Smooth muscle cell (in vitro differentiated cells): Measurements from ENCODE around the gene TAS2R4. TPM values are rescaled to one million over a fixed set of nuclear protein-coding genes. Genes with fewer than 3 reads are reported as not detected.
A peak's percentile ranks its signal among the peaks of the same experiment; 100 is the strongest.

Experiments
- DNase-seq: peaks from one replicate; lab custom pipeline; 2025; ENCODE audit not compliant: unreplicated experiment; lab: John Stamatoyannopoulos, UW
- H2AFZ ChIP-seq: fragments of 200-600 bp; sonication (generic); 2 replicates; pipeline ENCODE4 v1.6.0; 2016; ENCODE audit warnings: antibody characterized with exemption, low read depth, mild to moderate bottlenecking
- H3F3A ChIP-seq: fragments of 200-600 bp; sonication (generic); 2 replicates; pipeline ENCODE4 v1.6.0; 2017; ENCODE audit warnings: antibody characterized with exemption, low read depth
- H3K27ac ChIP-seq: fragments of 200-600 bp; sonication (generic); 2 replicates; pipeline ENCODE4 v1.5.1; 2016; ENCODE audit warnings: low read depth, mild to moderate bottlenecking
- H3K27me3 ChIP-seq: fragments of 200-600 bp; sonication (generic); 2 replicates; pipeline ENCODE4 v1.6.1; 2016; ENCODE audit warnings: low read depth, mild to moderate bottlenecking
- H3K36me3 ChIP-seq: fragments of 200-600 bp; sonication (generic); 2 replicates; pipeline ENCODE4 v1.5.1; 2016; ENCODE audit warnings: low read depth
- H3K4me1 ChIP-seq: fragments of 200-600 bp; sonication (generic); 2 replicates; pipeline ENCODE4 v1.5.1; 2016; ENCODE audit warnings: low read depth
- H3K4me2 ChIP-seq: fragments of 200-600 bp; sonication (generic); 2 replicates; pipeline ENCODE4 v1.6.0; 2016; ENCODE audit warnings: mild to moderate bottlenecking
- H3K4me3 ChIP-seq: fragments of 200-600 bp; sonication (generic); 2 replicates; pipeline ENCODE4 v1.5.1; 2016; ENCODE audit warnings: mild to moderate bottlenecking
- H3K79me2 ChIP-seq: fragments of 200-600 bp; sonication (generic); 2 replicates; pipeline ENCODE4 v1.6.0; 2016; ENCODE audit warnings: low read depth, mild to moderate bottlenecking
- H3K9ac ChIP-seq: fragments of 200-600 bp; sonication (generic); 2 replicates; pipeline ENCODE4 v1.6.0; 2016; ENCODE audit warnings: low read depth
- H3K9me3 ChIP-seq: fragments of 200-600 bp; sonication (generic); replicated peaks from 2 replicates; pipeline ENCODE4 v1.5.1; 2016; ENCODE audit warnings: low read depth
- H4K20me1 ChIP-seq: fragments of 200-600 bp; sonication (generic); 2 replicates; pipeline ENCODE4 v1.6.0; 2016; ENCODE audit warnings: low read depth
- CTCF ChIP-seq: fragments of 200-600 bp; sonication (generic); IDR thresholded peaks from 2 replicates; pipeline ENCODE4 v1.5.1; 2017; ENCODE audit warnings: borderline replicate concordance, mild to moderate bottlenecking, antibody characterized with exemption; ENCODE audit not compliant: insufficient read depth, poor library complexity, severe bottlenecking
- WGBS: methylation state at CpG from one replicate; pipeline ENCODE4 v1.1.7; 2016; ENCODE audit warnings: low lambda C conversion rate; 5-methylcytosine and 5-hydroxymethylcytosine counted together
- polyA plus RNA-seq: library from polyadenylated mRNA; unstranded; fragments of >200 nt; fragmentation: Nextera tagmentation; extraction: Ambion mirVana; gene quantifications from 2 replicates; pipeline ENCODE4 v1.2.1, GENCODE V29; 2016
- total RNA-seq: library from RNA; depleted of rRNA; stranded (reverse); fragments of >200 nt; gene quantifications from 2 replicates; pipeline ENCODE4 v1.2.3, GENCODE V29; 2014

The TAS2R4 gene
- total and polyA plus RNA-seq, 2 experiments from 2014 or later, result 1.3 TPM; not detected in 1

GRCh38 chr7:141785706-141786552 is 9.5 kb downstream of the TAS2R4 start:
- DNase-seq, result no peak

GRCh38 chr7:141788296-141788695 is 11.8 kb downstream of the TAS2R4 start:
- no peak overlapping the region for H2AFZ ChIP-seq
- TF ChIP-seq CTCF, result no peak
- no peaks in the 10 kb centered on the region for H3F3A ChIP-seq
- 97% methylated on average over 2 of the region's 2 CpGs for WGBS
- H3K4me3 ChIP-seq, result no peak overlapping the region
- peaks cover 2% of the 10 kb centered on the region for H4K20me1 ChIP-seq
- H3K27ac ChIP-seq, result no peak overlapping the region
- no peak for DNase-seq
- H3K79me2 ChIP-seq, result no peaks in the 10 kb centered on the region
- no peaks in the 10 kb centered on the region for H3K4me1 ChIP-seq
- H3K9me3 ChIP-seq, result no peaks in the 10 kb centered on the region
- H3K4me2 ChIP-seq, result no peak overlapping the region
- H3K27me3 ChIP-seq, result no peaks in the 10 kb centered on the region
- no peak overlapping the region for H3K9ac ChIP-seq
- H3K36me3 ChIP-seq, result no peaks in the 10 kb centered on the region

More at GRCh38 chr7:141785706-141786552, 9.5 kb downstream of the TAS2R4 start:
- H3K4me3 ChIP-seq, result no peak overlapping the region
- no peaks in the 10 kb centered on the region for H3K27me3 ChIP-seq
- WGBS, result 77% methylated on average over 13 of the region's 13 CpGs
- no peaks in the 10 kb centered on the region for H3K79me2 ChIP-seq
- no peak overlapping the region for H3K9ac ChIP-seq
- H3K9me3 ChIP-seq, result no peaks in the 10 kb centered on the region
- H2AFZ ChIP-seq, result no peak overlapping the region
- H3K27ac ChIP-seq, result no peak overlapping the region
- no peaks in the 10 kb centered on the region for H3K36me3 ChIP-seq
- no peaks in the 10 kb centered on the region for H3F3A ChIP-seq
- no peak overlapping the region for H3K4me2 ChIP-seq
- peaks cover 2% of the 10 kb centered on the region for H4K20me1 ChIP-seq
- no peaks in the 10 kb centered on the region for H3K4me1 ChIP-seq
- TF ChIP-seq CTCF, result peak; percentile 70

- Histone ChIP-seq H3K4me1 (no peaks in the 10 kb centered on the region), H3K4me2 (no peak within 1 kb of the TSS), H4K20me1 (peaks cover 2% of the 10 kb centered on the region), H3K9ac (no peak within 1 kb of the TSS), H3K4me3 (no peak within 1 kb of the TSS), H3K27ac (no peak within 1 kb of the TSS), H2AFZ (no peak within 1 kb of the TSS), H3K27me3 (no peaks in the 10 kb centered on the region), H3K79me2 (no peaks in the 10 kb centered on the region), H3K36me3 (no peaks in the 10 kb centered on the region), H3F3A (no peaks in the 10 kb centered on the region), H3K9me3 (no peaks in the 10 kb centered on the region)
- TF ChIP-seq CTCF, result no peak
- DNase-seq, result no peak
- WGBS, result 88% methylated on average over 5 of the region's 5 CpGs
These were observed 13.4 kb downstream of the TAS2R4 start, which contains the start of gene TAS2R5 for GRCh38 chr7:141789917-141790316. TSS of gene TAS2R5 (plus strand) at chr7:141790217. CDS start at chr7:141790362, 145 bp downstream.
